ENCODE results near the gene SMC4.

DNA sequence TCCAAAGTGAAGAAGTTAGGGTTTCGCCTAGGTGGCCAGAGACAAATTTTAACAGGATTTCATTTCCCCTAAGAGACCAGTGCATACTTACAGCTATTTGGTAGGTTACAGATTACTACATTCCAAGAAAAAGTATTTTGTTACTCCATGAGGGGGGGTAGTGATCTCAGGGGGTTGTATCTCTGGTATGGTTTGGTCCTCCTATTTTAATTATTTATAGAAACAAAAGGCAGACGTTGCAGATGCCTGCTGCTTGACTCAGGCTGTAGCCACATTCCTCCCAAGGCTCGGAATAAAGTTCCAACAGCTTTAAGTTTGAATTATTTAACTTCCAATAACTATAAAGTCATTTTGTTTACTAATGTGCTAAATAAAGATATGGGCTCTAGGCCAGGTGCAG lies 51.4 kb downstream of the SMC4 start:
- no peak for TF ChIP-seq EZH2 (IDR thresholded peaks at IDR 0.05; ENCODE audit: low read length, unreplicated experiment)
- no peak for TF ChIP-seq CTCF (conservative IDR thresholded peaks at IDR 0.05; ENCODE audit: low read depth, low read length)
- TF ChIP-seq EZH2phosphoT487 (IDR thresholded peaks at IDR 0.05; ENCODE audit: borderline replicate concordance, low read length): no peak
